ENCODE results near the gene LDB2.

The LDB2 gene

DNA sequence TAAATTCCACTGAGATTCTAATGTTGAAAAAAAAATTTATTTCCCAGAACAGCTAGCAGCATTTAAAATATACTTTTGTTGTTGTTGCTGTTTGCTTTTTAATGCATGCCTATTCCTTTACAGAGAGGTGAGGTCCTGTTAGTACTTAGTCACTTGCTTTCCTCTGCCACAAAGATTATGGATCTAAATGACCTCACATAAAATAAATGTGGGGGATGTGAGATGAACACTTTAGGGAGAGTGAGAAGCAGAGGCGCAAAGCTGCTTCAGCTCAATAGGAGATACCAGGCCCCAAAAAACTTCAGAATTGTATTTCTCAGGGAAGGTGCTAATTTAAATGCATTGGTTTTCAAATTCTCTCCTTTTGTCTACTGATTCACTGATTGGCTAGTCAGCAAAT, 4.0 kb downstream of the LDB2 start:
- no peak for TF ChIP-seq CTCF (IDR thresholded peaks at IDR 0.05)

DNA sequence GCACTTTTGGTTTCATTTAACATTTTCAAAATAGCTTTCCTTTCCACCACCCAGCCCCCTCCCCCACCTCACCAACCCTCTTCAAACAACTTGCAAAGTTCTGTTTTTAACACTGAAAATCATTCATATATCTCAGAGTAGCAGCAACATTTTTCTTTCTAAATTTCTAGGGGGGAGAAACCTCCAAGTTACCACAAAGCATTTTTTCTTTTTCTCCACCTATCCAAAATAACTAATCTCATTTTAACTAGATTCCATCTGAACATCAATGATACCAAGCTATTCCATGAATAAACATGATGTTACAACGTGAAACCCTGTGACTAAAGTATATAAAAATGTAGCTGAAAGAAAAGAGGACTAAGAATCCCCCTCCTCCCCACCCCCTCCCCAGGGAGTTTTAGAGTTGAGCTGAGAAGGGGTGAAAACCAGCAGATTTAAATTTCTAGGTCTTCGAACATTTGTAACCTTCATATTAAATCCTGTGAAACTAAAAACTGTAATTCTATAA, 5.2 kb downstream of the LDB2 start:
- no peak for TF ChIP-seq CTCF (IDR thresholded peaks at IDR 0.05)

- no peak for TF ChIP-seq CTCF (IDR thresholded peaks at IDR 0.05)
These were observed 7.8 kb downstream of the LDB2 start for GRCh38 chr4:16890651-16891050.

DNA sequence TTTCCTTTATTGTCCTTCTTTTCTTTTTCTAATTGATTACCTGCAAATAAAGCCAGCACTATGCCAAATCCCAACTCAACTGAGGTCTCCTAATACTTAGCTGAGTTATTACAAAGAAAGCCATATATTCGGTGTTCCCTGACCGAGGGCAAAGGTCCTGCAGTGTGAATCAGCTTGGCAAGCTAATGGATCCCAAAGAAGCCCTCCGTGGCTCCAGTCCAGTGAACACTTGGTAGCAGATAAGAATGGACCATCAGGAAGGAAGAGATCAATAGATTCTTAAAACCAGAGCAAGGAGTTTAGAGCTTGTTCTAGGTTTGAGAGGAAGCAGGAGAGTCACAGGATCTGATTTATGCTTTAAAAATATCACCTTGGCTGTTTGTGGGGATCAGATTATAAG, 8.5 kb downstream of the LDB2 start:
- no peak for TF ChIP-seq CTCF (IDR thresholded peaks at IDR 0.05)

DNA sequence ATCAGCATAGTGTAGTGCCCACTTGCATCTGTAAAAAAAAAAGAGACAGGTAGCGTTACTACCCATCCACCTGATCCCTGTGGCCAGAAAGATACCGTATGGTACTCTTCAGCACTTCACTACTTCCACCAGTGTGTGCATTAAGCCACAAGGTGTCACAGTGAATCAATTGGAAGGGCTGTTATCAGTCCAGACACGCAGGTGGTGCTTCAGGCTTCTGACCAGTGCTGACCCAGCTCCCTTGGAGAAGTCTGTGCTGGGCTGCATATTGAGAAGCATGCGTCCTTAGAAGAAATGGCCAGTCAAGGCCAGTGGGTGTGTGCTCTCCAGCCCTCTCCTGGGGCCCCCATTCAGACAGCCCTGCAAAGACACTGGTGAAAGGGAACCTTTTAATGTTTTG, 10.6 kb downstream of the LDB2 start:
- TF ChIP-seq CTCF (IDR thresholded peaks at IDR 0.05) = no peak

DNA sequence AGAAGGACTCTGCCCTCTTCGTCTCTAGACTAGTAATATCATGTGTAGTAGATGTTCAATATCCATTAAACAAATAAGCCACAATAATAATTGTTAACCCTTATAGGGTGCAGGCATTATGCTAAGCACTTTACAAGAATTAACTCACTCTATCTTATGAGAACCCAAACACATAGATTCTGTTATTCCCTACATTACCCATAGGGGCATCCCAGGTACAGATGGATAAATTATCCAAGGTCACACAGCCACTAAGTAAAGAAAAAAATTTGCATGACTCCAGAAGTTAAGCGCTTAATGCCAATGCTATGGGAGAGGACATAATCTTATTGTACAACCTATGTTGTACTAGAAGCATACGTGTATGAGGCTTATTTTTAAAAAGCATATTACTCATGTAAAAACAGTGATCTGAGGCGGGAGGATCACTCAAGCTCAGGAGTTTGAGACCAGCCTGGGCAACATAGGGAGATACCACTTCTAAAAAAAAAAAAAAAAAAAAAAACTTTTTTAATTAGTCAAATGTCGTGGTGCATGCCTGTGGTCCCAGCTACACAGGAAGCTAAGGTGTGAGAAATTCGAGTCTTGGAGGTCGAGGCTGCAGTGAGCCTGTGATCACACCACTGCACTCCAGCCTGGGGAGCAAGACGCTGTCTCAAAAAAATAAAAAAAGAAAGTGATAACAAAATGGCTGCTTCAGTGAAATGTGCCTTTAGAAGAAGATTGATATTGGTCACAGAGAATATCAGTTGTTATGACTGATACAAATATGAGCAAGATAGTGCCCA, 13.6 kb downstream of the LDB2 start:
- no peak for TF ChIP-seq CTCF (IDR thresholded peaks at IDR 0.05)

GRCh38 chr4:16883806-16884205, 14.6 kb downstream of the LDB2 start:
- TF ChIP-seq CTCF (IDR thresholded peaks at IDR 0.05) = no peak
